Cardiac fibroblast (primary cell): Measurements from ENCODE around the gene GALNT13.

ENCODE experiments used
- DNase-seq, 2 donors: peaks; one replicate each; pipeline versions ENCODE4 v3.0.0 to v3.0.0-alpha.2; 2010; ENCODE audit warnings: low read depth in 2 of 2
- H3K4me3 ChIP-seq, 2 donors: replicated peaks in 1 of 2; 1 replicate in 1 of 2; 2 replicates in 1 of 2; pipeline ENCODE4 v1.5.1; 2011; ENCODE audit warnings: low read depth in 2 of 2, low read length in 2 of 2, mild to moderate bottlenecking in 2 of 2, moderate library complexity in 1 of 2
- TF ChIP-seq, protein P1 (sequence below): IDR thresholded peaks from one replicate; pipeline ENCODE4 v1.5.1; 2011; ENCODE audit warnings: low read depth, mild to moderate bottlenecking, low read length, inconsistent platforms

Gene GALNT13

DNA sequence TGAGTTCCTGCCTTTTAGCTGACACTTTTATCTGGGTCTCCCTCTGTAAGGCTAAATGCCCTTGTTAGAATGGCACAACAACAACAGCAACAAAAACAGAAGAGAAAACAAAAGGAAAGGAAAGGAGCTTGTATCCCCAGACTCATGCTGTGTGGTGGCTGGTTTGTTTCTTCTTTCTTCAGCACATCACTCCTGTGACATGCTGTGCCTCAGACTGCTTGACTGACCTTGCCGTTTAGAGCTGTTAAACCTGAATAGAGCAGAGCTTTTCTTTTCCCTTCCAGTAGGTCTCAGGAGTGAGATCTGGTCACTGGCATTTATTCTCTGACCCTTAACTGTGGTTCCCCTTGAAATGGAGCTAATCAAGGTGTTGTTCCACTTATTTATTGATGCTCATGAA is 18.9 kb downstream of the GALNT13 start:
- TF ChIP-seq, protein P1, sequence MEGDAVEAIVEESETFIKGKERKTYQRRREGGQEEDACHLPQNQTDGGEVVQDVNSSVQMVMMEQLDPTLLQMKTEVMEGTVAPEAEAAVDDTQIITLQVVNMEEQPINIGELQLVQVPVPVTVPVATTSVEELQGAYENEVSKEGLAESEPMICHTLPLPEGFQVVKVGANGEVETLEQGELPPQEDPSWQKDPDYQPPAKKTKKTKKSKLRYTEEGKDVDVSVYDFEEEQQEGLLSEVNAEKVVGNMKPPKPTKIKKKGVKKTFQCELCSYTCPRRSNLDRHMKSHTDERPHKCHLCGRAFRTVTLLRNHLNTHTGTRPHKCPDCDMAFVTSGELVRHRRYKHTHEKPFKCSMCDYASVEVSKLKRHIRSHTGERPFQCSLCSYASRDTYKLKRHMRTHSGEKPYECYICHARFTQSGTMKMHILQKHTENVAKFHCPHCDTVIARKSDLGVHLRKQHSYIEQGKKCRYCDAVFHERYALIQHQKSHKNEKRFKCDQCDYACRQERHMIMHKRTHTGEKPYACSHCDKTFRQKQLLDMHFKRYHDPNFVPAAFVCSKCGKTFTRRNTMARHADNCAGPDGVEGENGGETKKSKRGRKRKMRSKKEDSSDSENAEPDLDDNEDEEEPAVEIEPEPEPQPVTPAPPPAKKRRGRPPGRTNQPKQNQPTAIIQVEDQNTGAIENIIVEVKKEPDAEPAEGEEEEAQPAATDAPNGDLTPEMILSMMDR = no peak
- no peak overlapping the region for H3K4me3 ChIP-seq
- DNase-seq = no peak

DNA sequence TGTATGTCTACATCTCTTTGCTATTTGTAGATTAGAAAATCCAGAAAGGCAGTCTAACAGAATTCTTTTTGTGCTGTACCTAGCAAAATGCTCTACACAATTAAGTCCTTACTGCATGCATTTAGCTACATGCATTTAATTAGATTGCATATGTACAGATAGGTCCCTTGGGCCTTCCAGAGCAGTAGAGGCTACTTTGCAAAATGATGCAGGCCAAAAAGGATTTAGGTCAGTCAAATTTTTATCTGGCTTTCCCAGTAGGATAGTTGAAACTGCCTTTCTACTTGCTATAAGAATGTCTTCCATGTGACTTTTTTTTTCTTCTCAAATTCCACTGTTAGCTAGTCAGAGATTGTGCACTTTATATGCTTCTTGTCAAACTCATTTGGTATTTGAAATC is 19.3 kb downstream of the GALNT13 start:
- TF ChIP-seq, protein P1 = no peak
- no peak for DNase-seq
- no peak overlapping the region for H3K4me3 ChIP-seq

DNA sequence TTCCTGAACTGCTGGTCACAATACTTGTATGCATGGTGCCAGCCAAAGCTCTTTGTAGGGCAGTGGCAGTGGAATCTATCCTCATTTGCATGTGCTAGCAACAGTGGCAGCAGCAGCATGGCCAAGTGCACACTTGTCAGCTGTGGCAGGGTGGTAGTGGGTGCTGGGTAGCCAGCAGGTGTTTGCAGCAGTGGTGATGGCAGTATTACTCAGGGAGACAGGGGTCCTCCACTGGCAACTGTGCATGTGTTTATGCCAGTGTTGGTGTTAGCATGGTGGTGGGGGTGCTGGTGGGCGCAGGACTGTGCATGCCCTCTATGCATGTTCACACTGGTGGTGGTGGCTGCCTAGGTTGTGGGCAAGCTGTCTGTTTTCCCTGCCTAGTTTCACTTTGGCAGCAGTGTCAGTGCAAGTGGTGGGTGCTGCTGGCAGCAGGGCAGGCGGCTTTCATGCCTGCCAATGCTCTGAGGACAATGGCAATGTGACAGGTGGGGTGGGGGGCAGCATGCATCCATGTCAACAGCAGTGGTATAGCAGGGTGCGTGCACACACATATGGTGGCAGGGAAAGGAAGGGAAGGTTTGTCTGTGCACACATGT is 41.2 kb downstream of the GALNT13 start:
- TF ChIP-seq, protein P1 = no peak
- DNase-seq = no peak
- H3K4me3 ChIP-seq = no peak overlapping the region

DNA sequence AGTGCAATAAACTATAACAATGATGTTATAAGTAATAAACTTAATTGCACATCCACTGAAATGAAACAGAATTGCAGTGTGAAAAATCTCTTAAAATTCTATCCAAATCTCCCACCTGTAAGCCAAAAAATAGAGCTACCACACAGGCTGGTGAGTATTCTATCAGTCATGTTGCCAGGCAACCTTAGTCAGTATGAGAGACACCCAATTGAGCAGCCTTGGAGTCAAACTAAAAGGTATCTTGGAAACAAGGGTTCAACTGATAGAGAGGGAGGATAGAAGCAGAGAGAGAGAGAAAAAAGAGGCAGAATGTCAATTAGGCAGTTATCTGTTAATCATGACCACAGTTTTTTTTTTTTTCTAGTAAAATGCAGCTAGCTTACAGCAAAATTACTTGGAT is 45.8 kb downstream of the GALNT13 start:
- no peak overlapping the region for H3K4me3 ChIP-seq
- no peak for DNase-seq
- TF ChIP-seq, protein P1 = no peak

DNA sequence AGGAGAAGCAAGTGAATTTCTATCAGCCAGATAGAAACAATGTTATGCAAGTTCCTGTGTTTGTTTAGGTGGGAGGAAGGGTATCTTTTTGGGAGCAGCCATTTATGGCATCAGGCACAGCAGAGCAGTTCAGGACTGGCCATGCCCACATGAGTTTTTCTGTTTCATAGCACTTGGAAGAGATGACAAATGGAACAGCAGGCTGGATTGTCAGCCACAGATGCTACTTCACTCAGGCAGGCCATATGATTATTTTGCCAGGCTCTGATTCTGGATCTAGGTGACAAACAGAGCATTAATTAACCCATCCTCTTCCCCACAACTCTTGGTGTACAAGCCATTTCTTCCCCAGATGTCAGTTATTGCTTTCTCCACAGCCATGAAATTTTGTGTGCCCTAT is 63.8 kb downstream of the GALNT13 start:
- H3K4me3 ChIP-seq = no peak overlapping the region
- TF ChIP-seq, protein P1 = no peak
- DNase-seq = no peak

DNA sequence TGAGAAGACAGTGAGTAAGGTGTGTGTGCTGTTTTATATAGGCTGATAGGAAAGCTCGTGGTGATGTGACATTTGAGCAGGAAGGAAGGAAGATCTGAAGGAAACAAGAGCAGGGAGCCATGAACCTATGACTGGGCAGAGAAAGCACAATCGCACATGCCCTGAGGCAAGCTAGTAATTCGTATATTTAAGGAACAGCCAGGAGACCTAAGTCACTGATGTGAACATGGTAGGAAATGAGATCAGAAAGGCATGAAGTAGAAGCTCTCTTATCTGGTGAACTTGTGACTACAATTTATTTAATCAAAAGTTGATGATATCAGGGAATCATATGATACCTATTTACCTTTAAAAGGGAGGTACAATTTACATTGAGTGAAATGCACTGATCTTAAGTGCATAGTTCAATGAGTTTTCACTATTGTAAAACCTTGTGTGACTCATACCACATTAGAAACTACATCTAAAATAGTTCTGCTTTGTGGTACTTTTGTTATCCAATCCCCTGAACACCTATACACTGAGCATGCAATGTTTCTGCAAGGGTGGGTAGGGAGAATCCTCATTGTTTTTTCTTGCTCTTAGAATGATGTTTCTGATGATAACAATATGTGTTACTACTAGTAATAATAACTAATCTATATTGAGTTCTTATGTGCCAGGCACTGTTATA is 67.5 kb downstream of the GALNT13 start:
- DNase-seq = no peak
- H3K4me3 ChIP-seq = no peak overlapping the region
- TF ChIP-seq, protein P1 = no peak
